CMK (cell line): ENCODE measurements around the gene RUNX2.

Experiments used
- DNase-seq: peaks from one replicate; pipeline ENCODE4 v3.0.0-alpha.2; 2010; ENCODE audit warnings: low read depth

Gene RUNX2

DNA sequence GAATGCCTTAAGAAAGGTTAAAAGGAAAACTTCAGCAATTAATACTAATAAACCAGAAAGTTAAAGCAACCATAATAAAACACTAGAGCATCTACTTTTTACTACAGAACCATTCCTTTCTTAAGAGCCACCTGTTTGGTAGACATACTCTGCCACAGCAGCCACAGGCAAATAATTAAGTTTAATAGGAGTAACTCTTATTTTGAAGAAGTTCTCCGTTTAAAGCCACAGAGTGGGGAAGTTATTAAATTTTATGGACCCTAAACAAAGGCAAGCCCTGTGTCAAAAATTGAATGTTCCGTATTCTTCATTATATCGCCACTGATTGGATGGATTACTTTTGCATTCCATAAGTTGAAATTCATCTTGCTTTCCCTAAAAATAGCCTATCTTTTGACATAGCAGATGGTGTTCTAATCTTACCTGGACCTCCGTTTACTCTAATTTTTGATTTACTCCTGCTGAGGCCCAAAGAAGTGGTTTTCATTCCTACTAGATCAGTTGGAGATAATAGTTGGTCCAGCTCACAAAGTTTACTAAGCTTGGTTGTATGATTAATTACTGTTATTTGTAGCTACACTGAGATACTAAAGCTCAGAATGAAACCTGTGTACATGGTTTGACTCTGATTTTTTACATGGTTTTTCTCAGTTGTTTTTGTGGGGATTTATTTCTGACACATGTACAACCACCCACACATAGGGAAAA is 190.0 kb downstream of the RUNX2 start:
- DNase-seq: no peak

DNA sequence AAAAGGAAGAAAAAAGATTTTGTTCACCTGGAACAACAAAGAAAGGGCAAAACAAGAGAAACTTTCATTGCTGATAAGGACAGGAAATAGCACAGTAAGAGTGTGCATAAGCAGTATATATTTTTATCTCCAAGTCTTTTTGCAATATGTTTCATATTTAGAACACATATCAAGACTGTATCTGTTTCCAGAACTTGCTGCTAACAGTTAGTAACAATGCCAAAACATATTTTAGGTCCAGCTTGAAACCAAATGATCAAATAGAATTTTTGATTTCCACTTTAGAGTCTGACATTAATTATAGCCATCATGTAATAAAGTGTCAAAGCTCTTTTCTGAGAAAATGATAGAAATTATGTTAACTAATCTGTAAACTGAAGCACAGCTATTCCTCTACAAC is 193.1 kb downstream of the RUNX2 start:
- no peak for DNase-seq

DNA sequence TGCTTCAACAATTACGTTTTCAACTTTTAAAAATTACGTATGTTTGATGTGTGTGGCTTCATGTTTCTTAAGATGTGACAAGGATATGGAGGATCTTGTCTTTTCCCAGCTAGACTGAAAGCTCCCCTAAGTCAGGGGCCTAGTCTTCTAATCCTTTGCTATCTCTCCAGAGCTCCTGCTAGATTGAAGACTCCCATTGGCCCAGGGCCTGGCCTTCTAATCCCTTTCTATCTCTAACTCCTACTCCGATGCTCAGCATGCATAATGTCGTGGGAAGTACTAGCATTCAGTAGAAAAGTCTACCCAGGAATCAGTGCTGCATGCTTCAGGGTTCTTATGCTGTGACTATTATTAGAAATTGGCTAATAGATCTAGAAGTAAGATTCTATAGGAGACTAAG is 194.4 kb downstream of the RUNX2 start:
- DNase-seq: no peak

DNA sequence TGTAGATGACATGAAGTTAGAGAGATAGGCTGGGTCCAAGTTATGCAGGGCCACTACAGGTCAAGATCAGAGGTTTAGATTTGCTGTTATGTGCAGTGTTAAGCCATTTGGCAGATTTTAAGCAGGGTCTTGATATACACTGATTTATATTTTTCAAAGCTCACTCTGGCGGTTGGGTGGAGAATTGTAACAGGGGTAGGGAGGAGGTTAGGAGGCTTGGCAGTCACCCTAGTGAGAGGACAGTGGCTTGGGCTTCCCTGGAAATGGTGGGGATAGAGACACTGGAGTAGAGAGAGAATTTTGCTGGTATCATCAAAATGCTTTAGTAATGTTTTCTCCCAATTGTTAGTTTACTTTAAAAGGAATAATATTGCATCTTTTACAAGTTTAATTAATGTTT is 199.1 kb downstream of the RUNX2 start:
- no peak for DNase-seq

DNA sequence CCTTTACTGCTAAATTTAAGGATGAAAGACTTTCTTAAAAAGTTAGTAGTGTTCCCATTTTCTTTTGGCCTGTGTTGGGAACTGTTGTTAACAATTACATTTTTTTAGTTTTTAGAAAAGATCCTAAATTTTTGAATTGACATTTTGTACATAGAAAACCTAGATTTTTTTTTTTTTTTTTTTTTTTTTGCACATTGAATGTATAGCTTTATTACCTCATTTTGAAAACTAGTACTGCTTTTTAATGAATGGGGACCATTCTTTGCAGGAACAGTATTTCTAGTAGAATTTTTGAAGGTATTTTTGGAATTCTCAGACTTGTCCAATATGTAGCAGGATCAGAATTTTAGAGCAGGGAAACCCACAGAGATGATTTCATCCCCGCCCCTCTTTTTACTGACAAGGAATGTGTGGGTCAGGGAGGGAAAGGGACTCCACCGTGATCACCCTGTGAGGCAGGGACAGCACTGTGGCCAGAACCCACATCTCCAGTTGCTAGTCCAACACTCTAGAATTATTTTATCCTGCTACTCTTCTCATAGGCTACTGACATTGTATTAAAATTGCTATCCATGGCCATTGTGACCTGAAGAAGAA is 204.0 kb downstream of the RUNX2 start:
- DNase-seq: no peak

DNA sequence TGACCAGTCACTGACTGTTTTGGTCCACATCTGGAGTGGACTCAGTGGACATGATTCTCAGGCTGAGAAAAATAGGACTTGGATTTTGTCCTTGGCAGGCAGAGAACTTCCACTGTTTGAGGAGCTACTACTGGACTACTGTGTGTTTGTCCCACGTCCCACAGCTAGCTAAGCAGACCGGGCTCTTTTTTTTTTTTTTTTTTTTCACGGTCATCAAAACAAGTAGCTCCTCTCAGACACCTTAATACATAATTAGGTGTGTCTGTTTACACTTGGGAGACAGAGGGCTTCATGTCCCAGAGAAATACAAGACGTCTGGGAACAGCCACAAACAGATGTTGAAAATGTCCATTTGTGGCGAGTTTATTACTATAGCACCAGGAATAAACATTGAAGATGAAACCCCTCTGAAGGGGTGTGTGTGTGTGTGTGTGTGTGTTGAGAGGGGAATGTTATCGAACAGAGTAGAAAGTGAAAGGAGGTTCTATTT is 204.6 kb downstream of the RUNX2 start:
- no peak for DNase-seq

DNA sequence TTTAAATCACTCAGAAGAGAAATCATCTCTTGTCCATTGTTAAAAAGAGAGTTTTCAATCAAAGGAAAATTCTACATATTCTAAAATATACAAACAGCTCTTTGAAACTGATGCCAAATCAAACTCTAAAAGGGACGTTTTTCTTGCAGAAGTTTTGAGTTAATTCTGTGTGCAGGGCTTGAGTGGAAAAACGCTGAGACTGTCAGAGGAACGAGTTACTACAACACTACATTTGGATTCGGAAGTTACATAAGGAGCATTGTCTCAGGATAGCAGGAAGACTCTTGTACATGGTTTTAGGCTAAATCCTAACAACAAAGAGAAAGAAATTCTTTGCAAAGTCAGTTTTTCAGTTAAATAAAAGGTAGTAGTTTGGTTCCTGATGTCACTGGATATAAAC is 205.3 kb downstream of the RUNX2 start:
- no peak for DNase-seq

DNA sequence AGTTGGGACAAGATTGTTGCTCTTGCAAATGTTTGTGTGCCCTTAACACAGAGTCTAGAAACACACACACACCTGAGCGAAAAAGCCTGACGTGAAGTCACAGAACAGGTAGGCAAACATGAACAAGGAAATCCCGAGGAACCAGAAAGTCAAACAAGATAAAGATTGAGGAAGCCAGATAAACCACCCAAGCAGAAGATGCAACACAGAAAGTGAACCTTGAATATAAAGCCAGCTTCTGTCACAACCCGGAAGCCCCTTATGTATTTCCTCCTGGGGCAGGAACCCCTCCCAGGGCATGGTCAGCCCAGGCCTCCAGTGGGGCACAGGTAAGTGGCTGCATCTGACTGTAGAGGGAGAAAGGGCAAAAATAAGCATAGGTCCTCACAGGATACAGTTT is 207.8 kb downstream of the RUNX2 start:
- no peak for DNase-seq

DNA sequence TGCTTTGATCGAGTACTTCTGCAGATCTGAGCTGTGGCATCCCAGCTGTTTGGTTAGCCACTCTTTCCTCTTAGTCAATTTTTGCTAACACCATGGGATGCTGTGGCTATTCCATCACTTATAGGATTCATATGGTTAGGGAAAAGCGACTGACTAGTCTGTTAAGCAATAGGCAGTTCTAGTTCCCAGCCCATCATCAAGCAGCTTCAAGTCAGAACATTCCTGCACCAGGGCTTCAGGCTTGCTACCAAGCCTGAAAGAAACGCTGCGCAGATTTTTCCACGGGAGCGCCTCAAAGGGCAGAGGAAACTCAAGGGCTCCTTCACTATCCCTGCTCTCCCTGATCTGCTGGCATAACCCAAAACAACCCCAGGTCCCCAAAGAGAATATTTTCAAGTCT is 209.4 kb downstream of the RUNX2 start:
- no peak for DNase-seq

DNA sequence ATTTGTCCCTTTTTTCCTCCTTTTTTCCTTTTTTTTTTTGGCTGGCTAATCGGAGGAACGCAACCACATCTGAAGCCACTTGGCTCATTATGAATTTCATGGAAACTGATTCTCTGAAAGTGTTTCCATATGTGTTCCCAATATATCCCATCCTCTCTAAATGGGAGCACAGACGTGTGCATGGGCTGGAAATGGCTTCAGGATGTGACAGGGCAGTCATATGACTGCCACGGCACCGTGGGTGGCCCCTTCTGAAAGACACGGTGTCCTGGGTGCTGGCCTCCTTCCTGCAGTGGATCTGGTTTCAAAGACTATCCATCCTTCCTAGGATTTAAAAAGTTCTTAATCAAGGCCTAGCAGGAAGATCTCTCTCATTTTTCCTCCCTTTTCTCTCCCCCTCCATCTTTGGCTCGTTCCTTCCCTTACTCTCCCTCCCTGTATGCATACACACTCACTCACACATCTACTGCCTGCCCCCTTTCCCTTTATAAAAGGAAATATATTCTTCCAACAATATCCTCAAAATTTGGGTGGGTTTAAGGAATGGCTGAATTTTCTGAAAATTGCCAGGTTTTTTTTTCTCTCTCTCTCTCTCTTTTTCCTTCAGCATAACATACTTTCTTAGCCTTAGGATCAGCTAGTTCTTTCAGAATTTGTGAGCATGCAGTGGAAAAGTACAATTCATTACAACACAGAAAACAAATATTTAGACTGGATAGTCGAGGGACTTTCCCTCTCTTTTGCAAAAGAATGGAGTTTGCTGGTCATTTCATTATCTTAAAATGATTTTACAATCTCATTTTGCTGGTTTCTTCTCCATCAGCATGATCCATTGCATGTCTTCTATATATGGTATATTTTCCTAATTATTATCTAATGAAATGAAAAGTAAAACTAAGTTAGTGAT is 210.8 kb downstream of the RUNX2 start:
- no peak for DNase-seq

DNA sequence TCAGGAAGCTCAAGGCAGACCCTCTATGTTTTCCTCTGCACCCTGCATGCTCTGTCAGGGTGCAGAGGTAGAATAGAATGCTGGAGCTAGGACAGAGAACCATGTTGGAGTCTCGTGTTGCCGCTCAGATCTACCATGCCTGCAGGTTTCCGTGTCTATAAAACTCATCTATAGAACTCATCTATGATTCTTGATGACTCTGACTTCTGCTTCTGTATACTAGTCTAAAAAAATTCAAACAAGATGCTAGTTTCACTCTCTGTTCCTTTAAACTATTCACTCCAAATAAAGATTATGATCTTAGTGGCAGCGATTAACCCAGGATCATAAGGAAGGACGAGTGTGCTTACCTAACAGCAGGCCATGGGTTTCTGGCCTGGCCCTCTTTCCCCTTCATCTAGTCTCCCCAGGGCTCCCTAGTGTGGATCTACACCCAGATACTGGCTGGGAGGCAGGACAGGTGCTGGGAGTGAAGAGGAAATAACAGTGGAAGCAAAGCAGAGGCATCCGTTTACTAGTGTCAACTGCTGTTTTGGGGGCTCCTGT is 212.3 kb downstream of the RUNX2 start:
- DNase-seq: no peak

DNA sequence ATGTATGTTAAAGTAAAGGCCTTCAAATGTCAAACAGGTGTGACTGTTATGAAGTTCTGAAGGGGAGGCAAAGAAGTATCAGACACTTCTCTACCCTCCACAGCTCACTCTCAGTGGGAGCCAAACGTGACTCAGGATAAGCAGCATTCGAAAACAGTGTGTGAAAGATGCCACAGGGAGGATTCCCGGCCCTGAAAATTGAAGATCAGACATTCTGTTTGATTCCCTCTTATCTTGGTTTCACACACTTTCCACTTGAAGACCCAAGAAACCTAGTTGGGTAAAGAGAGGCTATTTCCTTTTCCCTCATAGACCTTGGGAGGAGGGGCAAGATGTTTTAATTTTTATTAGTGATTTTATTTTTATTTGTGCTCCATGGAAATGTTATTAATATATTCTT is 213.8 kb downstream of the RUNX2 start:
- DNase-seq: peak; percentile 31

DNA sequence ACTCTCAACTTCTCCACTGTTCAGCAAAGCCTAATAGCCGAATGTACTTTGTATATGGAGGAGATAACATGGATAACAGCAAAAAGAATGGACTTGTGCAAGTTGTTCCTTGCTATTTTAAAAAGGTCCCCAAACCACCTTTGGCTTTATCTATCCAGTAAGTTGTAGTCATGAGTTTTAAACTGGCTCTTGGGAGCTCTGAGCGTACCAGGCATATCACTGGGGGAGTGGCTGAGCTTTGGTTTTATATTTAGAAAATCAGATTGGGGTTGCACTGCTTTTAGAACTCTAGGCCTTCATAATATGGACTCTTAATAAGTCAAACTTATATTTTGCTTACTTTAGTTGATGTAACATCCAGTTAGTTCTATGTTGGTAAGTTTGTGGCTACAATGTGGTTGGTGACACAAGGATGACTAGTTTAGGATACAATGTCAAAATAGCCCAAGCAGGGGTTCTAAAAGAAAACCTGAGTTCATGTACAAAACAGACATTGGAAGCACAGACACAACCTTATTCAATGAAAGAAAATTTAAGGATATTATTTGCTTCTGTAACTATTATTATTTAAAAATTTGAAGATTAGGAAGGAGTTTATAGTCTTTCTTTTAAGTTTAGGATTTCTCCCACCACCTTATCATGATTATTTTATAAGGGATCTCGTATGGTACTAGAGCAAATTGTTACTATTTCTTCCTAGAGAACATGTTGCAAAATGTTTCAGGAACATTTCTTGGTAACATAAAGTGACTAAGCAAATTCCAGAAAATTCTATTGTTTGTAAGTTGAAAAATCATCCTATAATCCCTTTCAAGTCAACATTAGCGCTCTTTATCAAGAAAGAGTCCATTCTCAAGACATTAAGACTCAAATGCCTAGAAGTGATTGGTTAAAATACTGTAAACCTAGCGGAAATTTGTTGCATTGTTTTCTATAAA is 215.4 kb downstream of the RUNX2 start:
- DNase-seq: no peak

DNA sequence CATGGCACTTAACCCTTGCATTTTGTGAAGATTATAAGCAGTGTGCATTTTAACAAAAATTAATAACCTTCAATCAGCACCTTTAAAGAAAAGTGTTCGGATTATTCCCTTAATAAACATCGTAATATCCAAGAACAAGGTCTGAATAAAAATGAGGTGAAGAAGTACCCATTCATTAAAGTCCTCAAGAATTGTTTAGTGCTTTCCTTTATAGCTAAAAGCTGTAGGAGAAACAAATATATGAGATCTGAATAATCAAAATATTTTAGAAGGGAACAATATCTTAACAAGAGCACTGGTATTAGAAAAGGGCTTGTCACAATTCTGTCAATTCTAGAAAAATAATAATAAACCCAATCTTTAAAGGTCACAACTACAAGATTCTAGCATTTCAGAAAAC is 217.3 kb downstream of the RUNX2 start:
- no peak for DNase-seq

DNA sequence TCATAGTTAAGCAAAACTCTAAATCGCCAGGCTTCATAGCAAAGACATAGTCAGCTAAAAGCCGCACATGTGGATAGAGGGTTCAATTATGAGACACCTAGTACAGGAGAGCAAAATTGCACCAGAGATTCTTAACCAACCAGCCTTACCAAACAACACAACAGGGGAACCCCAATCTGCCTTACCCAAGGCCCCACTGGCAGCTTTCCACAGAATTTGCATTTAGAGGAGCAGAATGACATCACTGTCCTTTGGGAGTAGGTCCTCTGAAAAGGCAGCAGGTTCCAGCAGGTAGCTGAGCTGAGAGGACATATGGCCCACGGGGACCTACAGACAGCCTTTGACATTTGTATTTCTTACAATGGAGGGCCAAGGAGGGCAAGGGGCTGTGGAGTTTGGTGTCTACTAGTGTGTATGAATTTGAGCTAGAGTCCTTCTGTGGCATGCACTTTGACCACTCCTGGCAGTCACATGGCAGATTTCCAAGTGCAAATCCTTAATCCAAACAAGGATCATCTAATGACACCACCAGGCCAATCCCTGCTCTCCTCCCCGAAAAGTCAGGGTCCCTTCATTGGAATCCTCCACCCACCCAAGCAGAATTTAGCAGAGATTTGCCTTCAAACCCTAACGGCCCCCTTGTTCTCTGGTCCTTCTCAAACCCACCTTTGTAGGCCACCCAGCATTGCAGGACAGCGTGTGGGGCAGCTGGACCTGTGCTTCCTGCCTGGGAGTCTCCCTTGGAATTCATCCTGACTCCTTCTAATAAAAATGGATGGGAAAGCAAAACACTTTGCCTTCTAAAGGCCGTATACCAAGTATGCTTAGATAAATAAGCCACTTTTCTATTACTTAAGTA is 220.8 kb downstream of the RUNX2 start:
- DNase-seq: no peak

DNA sequence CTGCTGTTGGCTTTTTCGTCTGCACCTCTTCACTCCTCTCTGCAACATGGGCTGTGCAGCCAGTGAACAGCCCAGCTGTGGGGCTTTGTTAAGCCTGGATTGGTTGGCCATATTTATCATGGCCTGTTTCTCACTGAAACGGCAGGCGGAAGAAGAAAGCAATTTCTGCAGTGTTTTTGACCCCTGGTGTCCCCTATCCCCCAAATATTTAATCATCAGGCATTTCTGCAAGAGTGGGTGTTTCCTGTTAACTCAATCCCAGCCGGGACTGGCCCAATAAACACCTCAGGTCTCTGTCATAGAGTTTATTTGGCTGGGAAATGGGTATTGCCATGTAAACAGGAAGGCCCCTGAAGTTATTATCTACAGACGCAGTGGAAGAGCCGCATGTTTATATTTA is 224.4 kb downstream of the RUNX2 start:
- no peak for DNase-seq

DNA sequence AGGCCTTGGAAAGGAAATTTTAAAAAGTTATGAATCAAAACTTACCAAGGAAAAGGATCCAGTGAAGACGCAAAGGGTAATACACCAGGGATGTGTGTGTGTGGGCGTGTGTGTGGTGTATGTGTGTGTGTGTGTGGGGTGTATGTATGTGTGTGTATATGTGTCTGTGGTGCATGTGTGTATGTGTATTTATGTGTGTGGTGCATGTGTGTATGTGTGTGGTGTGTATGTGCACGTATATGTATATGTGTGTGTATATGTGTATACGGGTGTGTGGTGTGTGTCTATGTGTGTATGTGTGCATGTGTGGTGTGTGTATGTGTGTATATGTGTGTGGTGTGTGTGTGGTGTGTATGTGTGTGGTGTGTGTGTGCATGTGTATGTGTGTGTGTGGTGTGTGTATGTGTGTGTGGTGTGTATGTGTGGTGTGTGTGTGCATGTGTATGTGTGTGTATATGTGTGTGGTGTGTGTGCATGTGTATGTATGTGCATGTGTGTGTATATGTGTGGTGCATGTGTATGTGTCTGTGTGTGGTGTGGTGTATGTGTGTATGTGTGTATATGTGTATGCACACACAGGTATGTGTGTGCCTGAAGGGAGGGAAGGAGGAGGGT is 225.7 kb downstream of the RUNX2 start:
- DNase-seq: no peak

DNA sequence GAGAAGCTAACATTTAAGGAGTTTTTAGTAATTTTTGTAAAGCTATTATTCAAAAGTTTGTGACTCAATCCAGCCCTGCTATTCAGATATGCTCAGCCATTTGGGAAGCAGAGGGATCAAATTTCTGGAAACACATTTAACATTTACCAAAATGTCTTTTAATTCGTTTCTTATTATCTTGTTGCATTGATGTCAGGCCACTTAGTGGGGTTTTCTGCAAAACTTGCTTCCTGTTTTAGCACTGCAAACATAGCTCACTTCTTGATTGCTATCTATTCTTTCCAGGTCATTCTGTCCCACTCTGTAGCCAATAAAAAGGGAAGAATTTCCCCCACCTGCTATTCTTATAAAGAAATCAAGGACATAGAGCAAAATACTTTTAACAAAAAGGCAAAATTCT is 226.5 kb downstream of the RUNX2 start:
- no peak for DNase-seq

DNA sequence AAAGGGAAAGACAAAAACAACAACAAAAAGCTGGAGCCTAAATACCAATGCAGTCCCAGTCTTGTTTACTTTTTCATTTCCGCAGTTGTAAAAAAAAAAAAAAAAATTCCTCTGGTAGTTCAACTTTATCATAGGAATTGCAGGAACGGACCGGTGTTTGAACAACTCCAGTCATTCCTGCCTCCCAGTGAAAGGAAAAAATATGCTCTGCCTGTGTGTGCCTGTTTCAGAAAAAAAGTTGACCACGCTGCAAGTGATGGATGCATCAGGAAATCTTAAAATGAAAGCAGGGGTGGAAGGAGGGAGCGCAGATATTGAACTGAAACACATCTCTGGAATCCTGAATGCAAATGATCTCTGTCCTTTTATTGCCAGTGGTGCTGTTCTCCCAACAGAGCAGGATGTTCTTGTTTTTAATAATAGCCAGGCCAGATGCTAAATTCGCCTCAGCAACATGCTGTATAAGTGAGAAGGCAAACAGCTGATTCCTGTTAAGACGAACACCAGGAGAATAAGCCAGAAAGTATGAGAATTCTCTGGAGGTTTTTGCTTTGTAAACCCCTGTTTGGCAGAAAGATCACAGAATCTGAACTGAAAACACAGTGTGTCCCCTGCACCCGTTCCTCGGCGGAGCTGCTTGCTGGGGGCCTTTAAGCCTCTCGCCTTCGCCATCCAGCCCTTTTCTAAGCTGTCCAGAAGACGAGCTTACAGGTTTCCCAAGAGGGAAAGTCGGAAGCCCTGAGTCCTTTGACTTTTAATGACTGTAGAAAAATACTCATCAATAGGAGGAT is 228.0 kb downstream of the RUNX2 start:
- DNase-seq: no peak
